ENCODE results near the gene PCDHGC5. TPM values are rescaled to one million over a fixed set of nuclear protein-coding genes. Genes with fewer than 3 reads are reported as not detected.

PCDHGC5 gene
- total RNA-seq, 2 experiments from 2014 or later: not detected

- Mint-ChIP-seq H3K4me1 (no peaks in the 10 kb centered on the region), H3K9me3 (no peaks in the 10 kb centered on the region), H3K4me3 (no peak overlapping the region)
These were observed 12.9 kb downstream of the PCDHGC5 start for GRCh38 chr5:141501761-141502160.

DNA sequence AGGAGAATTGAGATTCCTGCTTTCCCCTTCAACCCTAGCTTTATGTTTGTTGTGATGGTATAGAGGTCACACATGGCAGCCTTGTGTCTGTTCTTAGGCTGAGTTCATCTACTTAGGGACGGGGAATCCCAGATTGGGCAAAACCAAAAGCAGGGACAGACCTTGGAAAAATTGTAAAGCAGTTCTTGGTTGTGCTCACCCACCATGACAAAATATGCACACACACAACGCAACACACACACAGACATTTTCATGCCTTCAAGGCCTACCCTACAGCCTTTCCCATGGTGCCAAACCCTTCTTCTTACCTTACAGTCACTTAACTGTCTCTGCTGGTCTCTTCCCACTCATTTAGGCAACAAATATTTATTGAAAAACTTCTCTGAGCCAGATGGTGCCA, 14.8 kb downstream of the PCDHGC5 start:
- H3K36me3 Mint-ChIP-seq: no peaks in the 10 kb centered on the region
- H3K4me3 Mint-ChIP-seq: no peak overlapping the region
- H3K27ac Mint-ChIP-seq: no peak overlapping the region
- H3K27me3 Mint-ChIP-seq: no peaks in the 10 kb centered on the region
- no peaks in the 10 kb centered on the region for H3K4me1 Mint-ChIP-seq
- DNase-seq: no peak
- H3K9me3 Mint-ChIP-seq: no peaks in the 10 kb centered on the region

More at GRCh38 chr5:141501761-141502160, 12.9 kb downstream of the PCDHGC5 start:
- no peaks in the 10 kb centered on the region for H3K36me3 Mint-ChIP-seq
- H3K27me3 Mint-ChIP-seq: peaks cover 8% of the 10 kb centered on the region
- DNase-seq: no peak
- H3K27ac Mint-ChIP-seq: no peak overlapping the region

DNA sequence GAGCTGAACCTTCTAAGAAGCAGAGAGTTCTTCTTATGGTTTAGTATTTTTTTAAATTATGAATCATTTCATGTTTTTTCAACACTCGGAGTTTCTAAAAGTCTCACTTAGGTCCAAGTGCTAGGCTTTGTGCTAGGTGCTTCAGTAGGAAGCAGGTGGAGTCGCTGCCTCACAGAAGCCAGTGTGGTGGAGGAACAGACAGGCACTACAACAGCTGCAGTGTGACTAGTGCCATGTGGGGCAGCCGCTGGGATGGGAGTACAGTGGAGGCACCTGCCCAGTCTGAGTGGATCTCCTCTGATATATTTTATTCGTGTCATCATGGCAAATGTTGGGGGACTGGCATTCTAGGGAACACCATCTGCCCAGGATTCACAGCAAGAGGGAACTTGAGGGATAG, 15.3 kb downstream of the PCDHGC5 start:
- no peaks in the 10 kb centered on the region for H3K27me3 Mint-ChIP-seq
- no peak for DNase-seq
- H3K36me3 Mint-ChIP-seq: no peaks in the 10 kb centered on the region
- no peak overlapping the region for H3K27ac Mint-ChIP-seq
- no peak overlapping the region for H3K4me3 Mint-ChIP-seq
- no peaks in the 10 kb centered on the region for H3K9me3 Mint-ChIP-seq
- H3K4me1 Mint-ChIP-seq: peaks cover 3% of the 10 kb centered on the region

DNA sequence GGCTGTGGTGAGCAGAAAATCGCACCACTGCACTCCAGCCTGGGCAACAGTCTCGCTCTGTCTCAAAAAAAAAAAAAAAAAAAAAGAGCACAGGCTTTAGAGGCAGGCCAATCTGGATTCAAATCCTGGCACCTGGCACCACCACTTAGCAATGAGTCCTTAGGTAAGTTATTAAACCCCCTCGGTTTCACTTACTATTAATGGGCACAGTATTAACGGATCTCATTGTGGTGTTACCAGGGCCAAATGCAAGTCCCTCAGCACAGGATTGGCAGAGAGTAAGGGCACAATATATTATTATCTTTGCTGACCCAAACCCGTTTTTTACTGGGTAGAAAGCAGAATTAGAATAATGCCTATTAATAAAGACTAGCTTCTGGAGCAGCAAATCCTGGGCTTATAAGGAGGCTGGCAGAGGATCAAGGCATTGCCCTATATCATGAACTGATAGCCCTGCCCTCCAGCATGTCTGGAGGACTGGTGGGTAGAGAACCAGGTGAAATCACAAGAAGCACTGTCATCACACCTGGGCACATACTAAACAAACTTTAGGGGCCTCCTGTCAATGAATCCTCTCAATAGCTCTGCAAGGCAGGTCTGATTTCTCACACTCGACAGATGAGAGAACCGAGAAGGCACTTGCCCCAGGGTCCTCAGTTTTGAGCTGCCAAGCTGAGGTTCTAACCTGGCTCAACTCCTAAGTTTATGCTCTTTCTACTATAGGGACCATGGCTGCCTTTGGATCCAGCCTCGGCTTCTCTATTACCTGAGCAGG, 17.7 kb downstream of the PCDHGC5 start:
- no peaks in the 10 kb centered on the region for H3K27me3 Mint-ChIP-seq
- H3K27ac Mint-ChIP-seq: no peak overlapping the region
- no peaks in the 10 kb centered on the region for H3K36me3 Mint-ChIP-seq
- no peaks in the 10 kb centered on the region for H3K9me3 Mint-ChIP-seq
- no peak for DNase-seq
- peaks cover 5% of the 10 kb centered on the region for H3K4me1 Mint-ChIP-seq
- H3K4me3 Mint-ChIP-seq: no peak overlapping the region

DNA sequence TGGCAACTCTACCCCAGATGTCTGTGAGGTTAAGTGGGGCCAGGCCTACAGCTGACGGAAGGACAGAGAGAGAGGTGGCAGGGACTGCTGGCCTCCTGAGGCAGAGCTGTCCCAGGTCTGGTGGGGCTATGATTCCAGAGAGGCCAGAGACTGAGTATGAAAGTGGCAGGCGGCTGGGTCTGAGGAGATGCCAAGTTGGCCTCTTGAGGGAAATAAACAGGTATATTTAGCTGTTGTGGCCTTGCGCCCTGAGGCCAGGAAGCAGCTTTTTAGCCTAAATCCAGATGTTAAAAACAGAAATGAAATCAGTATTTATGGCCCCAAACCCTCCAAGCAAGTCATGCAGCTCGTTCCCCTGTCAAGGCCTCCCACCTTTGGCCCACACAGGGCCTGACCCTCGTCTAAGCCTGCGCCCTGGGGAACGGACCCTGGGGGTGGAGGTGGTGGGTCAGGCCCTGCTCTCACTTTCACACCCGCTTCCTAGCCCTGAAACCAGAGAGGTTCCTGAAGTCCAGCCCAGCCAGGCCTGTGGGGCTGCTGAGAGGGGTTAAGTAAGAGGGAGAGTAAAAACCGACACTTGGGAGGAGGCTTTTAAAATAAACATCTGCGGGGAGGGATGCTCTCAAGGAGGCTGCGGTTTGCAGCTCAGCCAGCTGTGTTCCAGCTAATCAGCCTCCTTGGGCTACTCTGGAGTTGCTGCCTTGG, 18.7 kb downstream of the PCDHGC5 start:
- Mint-ChIP-seq H3K4me1 (peaks cover 8% of the 10 kb centered on the region), H3K27ac (no peak overlapping the region), H3K36me3 (no peaks in the 10 kb centered on the region), H3K4me3 (no peak overlapping the region), H3K27me3 (no peaks in the 10 kb centered on the region), H3K9me3 (no peaks in the 10 kb centered on the region)
- DNase-seq: no peak

GRCh38 chr5:141508440-141508797, 19.5 kb downstream of the PCDHGC5 start:
- Mint-ChIP-seq H3K36me3 (peaks cover 4% of the 10 kb centered on the region), H3K9me3 (no peaks in the 10 kb centered on the region), H3K4me1 (peaks cover 14% of the 10 kb centered on the region), H3K27me3 (no peaks in the 10 kb centered on the region), H3K4me3 (no peak overlapping the region), H3K27ac (no peak overlapping the region)
- DNase-seq: no peak

- DNase-seq: no peak
- no peaks in the 10 kb centered on the region for H3K27me3 Mint-ChIP-seq
- H3K9me3 Mint-ChIP-seq: no peaks in the 10 kb centered on the region
- peaks cover 20% of the 10 kb centered on the region for H3K4me1 Mint-ChIP-seq
- H3K27ac Mint-ChIP-seq: no peak overlapping the region
- H3K4me3 Mint-ChIP-seq: no peak overlapping the region
- peaks cover 8% of the 10 kb centered on the region for H3K36me3 Mint-ChIP-seq
These were observed 20.1 kb downstream of the PCDHGC5 start for GRCh38 chr5:141508798-141509611.

DNA sequence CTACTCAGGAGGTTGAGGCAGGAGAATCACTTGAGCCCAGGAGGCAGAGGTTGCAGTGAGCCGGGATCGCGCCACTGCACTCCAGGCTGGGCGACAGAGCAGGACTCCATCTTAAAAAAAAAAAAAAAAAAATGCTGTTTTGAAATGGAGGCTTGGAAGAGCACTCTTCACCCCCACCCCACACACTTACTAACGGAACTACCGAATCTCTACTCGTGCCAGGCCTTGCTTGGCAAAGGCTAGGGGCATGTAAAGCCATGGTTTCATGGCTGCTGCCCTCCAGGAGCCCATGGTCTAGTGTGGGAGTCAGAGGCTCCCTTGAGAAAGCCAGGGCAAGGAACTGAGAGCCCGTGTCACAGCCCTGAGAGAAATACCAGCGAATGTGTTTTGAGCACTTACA, 21.3 kb downstream of the PCDHGC5 start:
- no peak for DNase-seq
- no peak overlapping the region for H3K4me3 Mint-ChIP-seq
- H3K27me3 Mint-ChIP-seq: no peaks in the 10 kb centered on the region
- H3K27ac Mint-ChIP-seq: no peak overlapping the region
- peaks cover 32% of the 10 kb centered on the region for H3K4me1 Mint-ChIP-seq
- H3K36me3 Mint-ChIP-seq: peaks cover 13% of the 10 kb centered on the region
- H3K9me3 Mint-ChIP-seq: no peaks in the 10 kb centered on the region

- Mint-ChIP-seq H3K4me3 (no peak overlapping the region), H3K36me3 (peaks cover 18% of the 10 kb centered on the region), H3K9me3 (no peaks in the 10 kb centered on the region), H3K4me1 (peaks cover 36% of the 10 kb centered on the region), H3K27me3 (no peaks in the 10 kb centered on the region), H3K27ac (no peak overlapping the region)
- no peak for DNase-seq
These were observed 22.1 kb downstream of the PCDHGC5 start for GRCh38 chr5:141510850-141511601.

DNA sequence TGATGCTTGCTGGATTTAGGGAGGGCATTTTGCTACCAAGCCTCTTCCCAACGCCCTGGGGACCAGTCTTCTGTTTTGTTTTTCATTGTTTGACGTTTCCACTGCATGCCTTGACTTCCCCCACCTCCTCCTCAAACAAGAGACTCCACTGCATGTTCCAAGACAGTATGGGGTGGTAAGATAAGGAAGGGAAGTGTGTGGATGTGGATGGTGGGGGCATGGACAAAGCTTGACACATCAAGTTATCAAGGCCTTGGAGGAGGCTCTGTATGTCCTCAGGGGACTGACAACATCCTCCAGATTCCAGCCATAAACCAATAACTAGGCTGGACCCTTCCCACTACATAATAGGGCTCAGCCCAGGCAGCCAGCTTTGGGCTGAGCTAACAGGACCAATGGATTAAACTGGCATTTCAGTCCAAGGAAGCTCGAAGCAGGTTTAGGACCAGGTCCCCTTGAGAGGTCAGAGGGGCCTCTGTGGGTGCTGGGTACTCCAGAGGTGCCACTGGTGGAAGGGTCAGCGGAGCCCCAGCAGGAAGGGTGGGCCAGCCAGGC, 23.0 kb downstream of the PCDHGC5 start:
- H3K27ac Mint-ChIP-seq: no peak overlapping the region

DNA sequence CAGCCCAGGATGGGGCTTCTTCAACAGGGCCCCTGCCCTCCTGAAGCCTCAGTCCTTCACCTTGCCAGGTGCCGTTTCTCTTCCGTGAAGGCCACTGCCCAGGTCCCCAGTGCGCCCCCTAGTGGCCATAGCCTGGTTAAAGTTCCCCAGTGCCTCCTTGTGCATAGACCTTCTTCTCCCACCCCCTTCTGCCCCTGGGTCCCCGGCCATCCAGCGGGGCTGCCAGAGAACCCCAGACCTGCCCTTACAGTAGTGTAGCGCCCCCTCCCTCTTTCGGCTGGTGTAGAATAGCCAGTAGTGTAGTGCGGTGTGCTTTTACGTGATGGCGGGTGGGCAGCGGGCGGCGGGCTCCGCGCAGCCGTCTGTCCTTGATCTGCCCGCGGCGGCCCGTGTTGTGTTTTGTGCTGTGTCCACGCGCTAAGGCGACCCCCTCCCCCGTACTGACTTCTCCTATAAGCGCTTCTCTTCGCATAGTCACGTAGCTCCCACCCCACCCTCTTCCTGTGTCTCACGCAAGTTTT, 23.6 kb downstream of the PCDHGC5 start:
- Mint-ChIP-seq H3K9me3 (no peaks in the 10 kb centered on the region), H3K36me3 (peaks cover 26% of the 10 kb centered on the region), H3K4me3 (peak overlapping the region; percentile 73), H3K27me3 (no peaks in the 10 kb centered on the region), H3K27ac (peak overlapping the region; percentile 67), H3K4me1 (peaks cover 36% of the 10 kb centered on the region)
- peak; percentile 79 for DNase-seq

More for the DNA sequence above, 23.0 kb downstream of the PCDHGC5 start:
- H3K36me3 Mint-ChIP-seq: peaks cover 26% of the 10 kb centered on the region
- no peak for DNase-seq
- H3K27me3 Mint-ChIP-seq: no peaks in the 10 kb centered on the region
- no peak overlapping the region for H3K4me3 Mint-ChIP-seq
- no peaks in the 10 kb centered on the region for H3K9me3 Mint-ChIP-seq
- peaks cover 36% of the 10 kb centered on the region for H3K4me1 Mint-ChIP-seq

GRCh38 chr5:141512911-141513626, 24.2 kb downstream of the PCDHGC5 start:
- DNase-seq: peak; percentile 47
- H3K27me3 Mint-ChIP-seq: no peaks in the 10 kb centered on the region
- peaks cover 36% of the 10 kb centered on the region for H3K4me1 Mint-ChIP-seq
- H3K9me3 Mint-ChIP-seq: no peaks in the 10 kb centered on the region
- H3K36me3 Mint-ChIP-seq: peaks cover 27% of the 10 kb centered on the region
- peak overlapping the region; percentile 73 for H3K4me3 Mint-ChIP-seq
- peak overlapping the region; percentile 67 for H3K27ac Mint-ChIP-seq

GRCh38 chr5:141513627-141514329, 24.9 kb downstream of the PCDHGC5 start:
- Mint-ChIP-seq H3K36me3 (peaks cover 28% of the 10 kb centered on the region), H3K4me1 (peaks cover 36% of the 10 kb centered on the region), H3K27ac (peak overlapping the region; percentile 67), H3K27me3 (no peaks in the 10 kb centered on the region), H3K9me3 (no peaks in the 10 kb centered on the region), H3K4me3 (peak overlapping the region; percentile 73)
- DNase-seq: peak; percentile 76
